Measurements from ENCODE around the gene SI. TPM values are rescaled to one million over a fixed set of nuclear protein-coding genes. Genes with fewer than 3 reads are reported as not detected.

SI gene
- polyA plus RNA-seq, 3 donors: not detected

GRCh38 chr3:165082650-165083049, 4.4 kb upstream of the SI start:
- H3K27me3 ChIP-seq (ENCODE audit: control insufficient read depth in 2 of 2, insufficient read depth in 2 of 2, low read length in 2 of 2): no peaks in the 10 kb centered on the region
- TF ChIP-seq CTCF (IDR thresholded peaks at IDR 0.05): no peak
- peaks cover 0 to 3% (median 0%) of the 10 kb centered on the region in 7 donors for H3K9me3 Mint-ChIP-seq

GRCh38 chr3:165081183-165081582, 2.9 kb upstream of the SI start:
- Histone ChIP-seq H3K79me2 (ENCODE audit: insufficient read depth, low read length) (no peaks in the 10 kb centered on the region), H3K9ac (ENCODE audit: insufficient read depth, low read length, poor library complexity, severe bottlenecking) (no peak overlapping the region), H3K9me3 (replicated peaks in 1 of 2; ENCODE audit: control insufficient read depth in 1 of 2, insufficient read depth in 1 of 2, low read length in 2 of 2) (no peaks in the 10 kb centered on the region), H3K4me2 (replicated peaks; ENCODE audit: extremely low read depth, low read length, poor library complexity, severe bottlenecking) (no peak overlapping the region), H3K4me1 (ENCODE audit: control insufficient read depth in 1 of 2, insufficient read depth in 2 of 2, low read length in 2 of 2) (no peaks in the 10 kb centered on the region), H3K27me3 (ENCODE audit: control insufficient read depth in 2 of 2, insufficient read depth in 2 of 2, low read length in 2 of 2) (no peaks in the 10 kb centered on the region), H3K4me3 (replicated peaks in 1 of 3; ENCODE audit: low read depth in 2 of 3, low read length in 3 of 3) (no peak overlapping the region), H3K27ac (ENCODE audit: low read depth in 1 of 2, low read length in 2 of 2) (no peak overlapping the region), H3K36me3 (replicated peaks in 1 of 2; ENCODE audit: control insufficient read depth in 1 of 2, insufficient read depth in 2 of 2, low read length in 2 of 2) (no peaks in the 10 kb centered on the region), H4K20me1 (ENCODE audit: insufficient read depth, low read length) (no peaks in the 10 kb centered on the region), H2AFZ (ENCODE audit: insufficient read depth, low read depth, low read length, poor library complexity, severe bottlenecking) (no peak overlapping the region)
- H3K27me3 Mint-ChIP-seq (ENCODE audit: low read depth in 3 of 3): no peaks in the 10 kb centered on the region
- TF ChIP-seq CTCF (IDR thresholded peaks at IDR 0.05): no peak
- no peaks in the 10 kb centered on the region for H3K36me3 Mint-ChIP-seq
- no CpG with 5 or more reads among the region's 1 CpG for WGBS (ENCODE audit: insufficient coverage)
- intact Hi-C loops (cut with micrococcal nuclease): no loop called here
- no peaks in the 10 kb centered on the region for H3K4me1 Mint-ChIP-seq
- no peak overlapping the region for H3K27ac Mint-ChIP-seq
- no peak for DNase-seq
- peaks cover 0 to 2% (median 0%) of the 10 kb centered on the region in 7 donors for H3K9me3 Mint-ChIP-seq
- no peak overlapping the region for H3K4me3 Mint-ChIP-seq

More at GRCh38 chr3:165082650-165083049, 4.4 kb upstream of the SI start:
- no peak overlapping the region for H3K4me3 ChIP-seq (replicated peaks in 1 of 3; ENCODE audit: low read depth in 2 of 3, low read length in 3 of 3)
- no peaks in the 10 kb centered on the region for H3K4me1 ChIP-seq (ENCODE audit: control insufficient read depth in 1 of 2, insufficient read depth in 2 of 2, low read length in 2 of 2)
- Mint-ChIP-seq H3K27ac (no peak overlapping the region), H3K36me3 (no peaks in the 10 kb centered on the region), H3K27me3 (ENCODE audit: low read depth in 3 of 3) (no peaks in the 10 kb centered on the region), H3K4me3 (no peak overlapping the region), H3K4me1 (no peaks in the 10 kb centered on the region)
- no peak overlapping the region for H3K9ac ChIP-seq (ENCODE audit: insufficient read depth, low read length, poor library complexity, severe bottlenecking)
- intact Hi-C loops (cut with micrococcal nuclease): no loop called here
- no peaks in the 10 kb centered on the region for H3K9me3 ChIP-seq (replicated peaks in 1 of 2; ENCODE audit: control insufficient read depth in 1 of 2, insufficient read depth in 1 of 2, low read length in 2 of 2)
- no peaks in the 10 kb centered on the region for H3K79me2 ChIP-seq (ENCODE audit: insufficient read depth, low read length)
- no peak overlapping the region for H2AFZ ChIP-seq (ENCODE audit: insufficient read depth, low read depth, low read length, poor library complexity, severe bottlenecking)
- DNase-seq: no peak
- no peak overlapping the region for H3K27ac ChIP-seq (ENCODE audit: low read depth in 1 of 2, low read length in 2 of 2)
- no peak overlapping the region for H3K4me2 ChIP-seq (replicated peaks; ENCODE audit: extremely low read depth, low read length, poor library complexity, severe bottlenecking)
- no peaks in the 10 kb centered on the region for H4K20me1 ChIP-seq (ENCODE audit: insufficient read depth, low read length)
- H3K36me3 ChIP-seq (replicated peaks in 1 of 2; ENCODE audit: control insufficient read depth in 1 of 2, insufficient read depth in 2 of 2, low read length in 2 of 2): no peaks in the 10 kb centered on the region

Data from CD14-positive monocyte (primary cell).